Skin epidermis (tissue), 12 donors: ENCODE results near the gene HBG2.
"Not testable (repeated sequence)": the region's sequence is repeated elsewhere in the genome, so short reads cannot be mapped to it uniquely, and the experiment has no call there.

ENCODE experiments used
- H3K27ac ChIP-seq, 21 experiments: fragments of 200-600 bp; sonication (generic) in 11 of 21; one replicate each; pipeline ENCODE4 v1.5.0; 2020; ENCODE audit warnings: mild to moderate bottlenecking in 3 of 21, inconsistent platforms in 2 of 21, moderate library complexity in 2 of 21
- H3K4me3 ChIP-seq, 7 experiments: fragments of 200-600 bp; sonication (generic) in 2 of 7; one replicate each; pipeline ENCODE4 v1.5.0; 2020; ENCODE audit warnings: inconsistent platforms in 2 of 7, mild to moderate bottlenecking in 2 of 7, moderate library complexity in 1 of 7

HBG2 gene

DNA sequence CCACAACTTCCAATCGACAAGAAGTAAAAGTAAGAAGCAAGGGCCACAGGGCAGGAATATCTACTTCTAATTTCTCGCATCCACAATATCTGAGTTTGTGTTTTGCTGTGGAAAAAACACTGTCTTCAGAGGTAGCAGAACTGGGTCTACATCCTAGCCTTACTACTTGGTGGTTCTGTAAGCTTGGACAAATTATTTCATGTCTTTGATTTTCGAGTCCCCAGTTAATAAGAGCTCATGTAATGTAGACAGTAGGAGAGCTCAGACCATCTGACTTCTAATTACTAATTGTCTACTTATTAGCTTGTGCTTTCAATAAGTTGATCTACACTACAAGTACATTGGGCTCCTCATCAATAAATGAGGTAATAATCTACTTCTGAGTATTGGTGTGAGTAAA, 28.5 kb upstream of the HBG2 start:
- no peak overlapping the region for H3K4me3 ChIP-seq
- no peak overlapping the region for H3K27ac ChIP-seq

- Histone ChIP-seq H3K4me3 (no peak overlapping the region), H3K27ac (no peak overlapping the region)
Observed at GRCh38 chr11:5282628-5283027, 28.0 kb upstream of the HBG2 start.

GRCh38 chr11:5281596-5281995, 27.0 kb upstream of the HBG2 start:
- Histone ChIP-seq H3K4me3 (no peak overlapping the region), H3K27ac (no peak overlapping the region)

DNA sequence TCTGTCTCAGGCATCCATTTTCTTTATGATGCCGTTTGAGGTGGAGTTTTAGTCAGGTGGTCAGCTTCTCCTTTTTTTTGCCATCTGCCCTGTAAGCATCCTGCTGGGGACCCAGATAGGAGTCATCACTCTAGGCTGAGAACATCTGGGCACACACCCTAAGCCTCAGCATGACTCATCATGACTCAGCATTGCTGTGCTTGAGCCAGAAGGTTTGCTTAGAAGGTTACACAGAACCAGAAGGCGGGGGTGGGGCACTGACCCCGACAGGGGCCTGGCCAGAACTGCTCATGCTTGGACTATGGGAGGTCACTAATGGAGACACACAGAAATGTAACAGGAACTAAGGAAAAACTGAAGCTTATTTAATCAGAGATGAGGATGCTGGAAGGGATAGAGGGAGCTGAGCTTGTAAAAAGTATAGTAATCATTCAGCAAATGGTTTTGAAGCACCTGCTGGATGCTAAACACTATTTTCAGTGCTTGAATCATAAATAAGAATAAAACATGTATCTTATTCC, 26.1 kb upstream of the HBG2 start:
- H3K4me3 ChIP-seq: no peak overlapping the region
- no peak overlapping the region for H3K27ac ChIP-seq

DNA sequence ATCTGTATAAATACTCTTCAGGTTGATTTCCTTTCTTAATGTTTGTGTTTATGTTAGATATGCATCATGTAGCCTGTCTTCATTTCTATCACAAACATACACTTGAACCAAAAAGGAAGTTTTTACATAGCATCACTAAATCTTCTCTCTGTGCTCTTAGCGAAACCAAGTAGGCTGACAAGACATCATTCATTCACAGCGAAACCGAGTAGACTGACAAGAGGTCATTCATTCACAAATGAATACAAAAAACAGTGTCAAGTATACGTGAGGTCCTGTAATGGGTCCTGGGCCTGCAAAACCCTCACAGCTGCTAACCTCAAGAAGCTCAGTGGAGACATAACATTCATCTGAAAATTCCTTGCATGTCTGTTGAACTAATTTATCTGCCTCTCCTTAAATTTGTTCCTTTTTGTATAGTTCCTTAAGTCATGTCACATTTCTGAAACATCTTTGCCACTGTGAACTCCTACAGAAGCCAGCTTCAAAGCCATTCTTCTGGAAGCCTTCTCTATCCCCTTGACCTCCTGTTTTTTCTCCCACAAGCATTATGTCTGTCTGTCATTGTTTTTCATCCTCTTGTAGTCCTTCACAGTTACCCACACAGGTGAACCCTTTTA, 25.0 kb upstream of the HBG2 start:
- Histone ChIP-seq H3K4me3 (no peak overlapping the region), H3K27ac (no peak overlapping the region)

DNA sequence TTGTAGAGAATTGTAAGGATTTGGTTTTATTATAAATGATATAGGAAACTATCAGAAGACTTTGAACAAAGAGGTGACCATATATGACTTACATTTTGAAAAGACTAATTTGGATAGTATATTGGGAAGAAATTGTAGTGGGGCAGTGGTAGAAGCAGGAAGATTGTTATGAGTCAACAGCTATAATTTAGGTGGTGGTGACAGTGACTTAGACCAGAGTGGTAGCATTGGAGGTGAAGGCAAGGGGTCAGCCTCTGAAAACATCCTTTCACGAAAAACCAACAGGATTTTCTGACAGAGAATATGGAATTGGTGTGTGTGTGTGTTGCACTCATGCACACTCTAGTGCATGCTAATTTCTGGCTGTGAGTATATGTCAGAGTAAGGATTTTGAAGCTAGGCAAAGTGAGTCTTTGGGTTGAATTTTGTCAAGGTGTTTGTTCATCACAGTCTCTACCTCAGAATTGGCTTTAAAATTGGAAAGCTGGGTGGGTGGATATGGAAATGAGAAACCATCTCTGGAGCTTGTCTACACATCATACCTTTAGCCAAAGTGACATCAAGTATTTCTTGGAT, 23.3 kb upstream of the HBG2 start:
- no peak overlapping the region for H3K4me3 ChIP-seq
- no peak overlapping the region for H3K27ac ChIP-seq

GRCh38 chr11:5276697-5277096, 22.1 kb upstream of the HBG2 start:
- Histone ChIP-seq H3K4me3 (no peak overlapping the region), H3K27ac (no peak overlapping the region)

GRCh38 chr11:5275369-5276110, 21.0 kb upstream of the HBG2 start:
- H3K27ac ChIP-seq: no peak overlapping the region

DNA sequence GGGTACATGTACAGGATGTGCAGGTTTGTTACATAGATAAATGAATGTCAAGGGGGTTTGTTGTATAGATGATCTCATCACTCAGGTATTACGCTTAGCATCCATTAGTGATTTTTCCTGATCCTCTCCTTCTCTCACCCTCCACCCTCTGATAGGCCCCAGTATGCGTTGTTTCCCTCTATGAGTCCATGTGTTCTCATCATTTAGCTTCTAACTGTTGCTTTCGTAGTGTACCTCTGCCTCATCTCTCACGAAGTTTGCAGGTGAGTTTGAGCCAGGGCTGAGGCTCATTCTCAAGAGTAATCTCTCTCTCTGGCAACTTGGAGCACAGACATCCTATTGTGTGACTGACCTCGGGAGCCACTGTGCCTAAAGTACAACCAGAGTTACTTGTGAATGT, 19.8 kb upstream of the HBG2 start:
- Histone ChIP-seq H3K27ac (no peak overlapping the region), H3K4me3 (no peak overlapping the region)

More at GRCh38 chr11:5275369-5276110, 21.0 kb upstream of the HBG2 start:
- H3K4me3 ChIP-seq: no peak overlapping the region

GRCh38 chr11:5272395-5273017, 17.9 kb upstream of the HBG2 start:
- Histone ChIP-seq H3K27ac (no peak overlapping the region), H3K4me3 (no peak overlapping the region)

DNA sequence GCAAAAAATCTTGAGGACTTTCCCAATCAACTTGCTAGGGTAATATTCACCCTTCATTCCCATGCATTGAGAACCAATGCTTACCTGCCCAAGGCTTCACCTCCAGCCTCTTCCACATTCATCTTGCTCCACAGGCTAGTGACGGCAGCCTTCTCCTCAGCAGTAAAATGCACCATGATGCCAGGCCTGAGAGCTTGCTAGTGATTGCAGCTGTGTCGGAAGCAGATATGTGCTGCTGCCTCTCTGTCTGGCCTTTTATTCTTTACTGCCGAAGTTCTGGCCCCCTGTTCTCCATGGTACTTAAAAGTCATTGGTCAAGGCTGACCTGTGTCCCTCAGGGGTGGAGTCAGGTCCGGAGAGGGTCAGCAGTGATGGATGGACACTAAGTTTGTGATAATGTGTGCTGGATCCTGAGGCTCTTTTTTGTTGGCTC, 15.2 kb upstream of the HBG2 start, which contains the start of gene HBE1:
Gene HBE1 (minus strand): TSS at position 231 of the 433 bp plus-strand sequence. CDS start 55 bp downstream, at position 176.
- H3K4me3 ChIP-seq: no peak within 1 kb of the TSS

DNA sequence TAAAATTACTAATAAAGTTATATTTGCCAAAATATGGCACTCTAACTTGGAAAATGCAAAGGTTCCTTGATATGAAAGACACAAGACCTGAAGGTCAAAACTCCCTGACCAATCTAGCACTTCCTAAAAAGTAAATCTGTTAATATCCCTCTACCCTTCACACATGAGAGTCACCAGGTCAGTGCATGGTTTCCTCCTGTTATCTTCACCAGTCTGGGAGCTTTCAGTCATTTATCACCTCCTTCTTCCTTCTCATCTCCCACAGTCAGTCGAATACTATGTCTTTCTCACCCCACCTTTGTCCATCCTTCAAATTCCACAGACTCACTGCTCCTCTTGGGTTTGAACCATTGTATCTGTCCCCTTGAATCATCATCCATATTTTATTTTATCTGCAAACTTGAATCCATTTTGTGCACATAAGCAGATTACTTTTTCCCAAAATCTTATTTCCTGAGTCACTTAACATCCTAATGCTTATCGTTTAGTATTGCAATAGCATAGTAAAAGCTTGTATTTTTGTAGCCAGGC, 12.5 kb upstream of the HBG2 start:
- no peak overlapping the region for H3K27ac ChIP-seq
- no peak overlapping the region for H3K4me3 ChIP-seq

More for the DNA sequence above, 15.2 kb upstream of the HBG2 start, which contains the start of gene HBE1:
- no peak within 1 kb of the TSS for H3K27ac ChIP-seq

- Histone ChIP-seq H3K4me3 (no peak overlapping the region), H3K27ac (no peak overlapping the region)
Observed at GRCh38 chr11:5266609-5267008, 12.0 kb upstream of the HBG2 start.

GRCh38 chr11:5265832-5266231, 11.3 kb upstream of the HBG2 start:
- Histone ChIP-seq H3K27ac (no peak overlapping the region), H3K4me3 (no peak overlapping the region)

DNA sequence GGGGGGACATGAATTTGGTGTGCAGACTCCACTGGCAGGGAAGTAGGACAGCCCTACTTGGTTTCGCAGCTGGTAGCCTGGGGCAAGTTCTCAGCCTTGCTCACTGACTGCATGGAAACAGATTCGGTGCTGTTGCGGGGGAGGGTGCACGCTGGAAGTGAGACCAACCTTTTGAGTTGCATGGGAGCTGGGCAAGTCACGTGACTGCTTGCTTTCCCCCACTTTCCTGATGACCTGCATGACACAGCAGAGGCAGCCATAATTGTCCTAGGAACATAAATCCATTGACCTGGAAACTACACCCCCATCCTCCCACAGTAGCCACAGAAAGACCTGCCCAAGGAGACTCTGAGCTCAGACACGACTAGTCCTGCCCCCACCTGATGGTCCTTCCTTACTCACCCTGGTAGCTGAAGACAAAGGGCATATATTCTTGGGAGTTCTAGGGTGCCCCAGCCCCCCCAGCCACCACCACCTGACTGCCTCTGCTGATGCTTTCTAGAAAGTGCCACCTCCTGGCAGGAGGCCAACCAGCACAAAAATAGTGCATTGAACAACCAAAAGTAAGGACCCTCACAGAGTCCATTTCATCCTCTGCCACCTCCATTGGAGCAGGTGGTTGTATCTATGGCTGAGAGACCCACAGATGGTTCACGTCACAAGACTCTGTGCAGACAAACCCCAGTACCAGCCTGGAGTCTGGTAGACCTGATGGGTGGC, 4.1 kb upstream of the HBG2 start:
- no peak overlapping the region for H3K27ac ChIP-seq
- no peak overlapping the region for H3K4me3 ChIP-seq

DNA sequence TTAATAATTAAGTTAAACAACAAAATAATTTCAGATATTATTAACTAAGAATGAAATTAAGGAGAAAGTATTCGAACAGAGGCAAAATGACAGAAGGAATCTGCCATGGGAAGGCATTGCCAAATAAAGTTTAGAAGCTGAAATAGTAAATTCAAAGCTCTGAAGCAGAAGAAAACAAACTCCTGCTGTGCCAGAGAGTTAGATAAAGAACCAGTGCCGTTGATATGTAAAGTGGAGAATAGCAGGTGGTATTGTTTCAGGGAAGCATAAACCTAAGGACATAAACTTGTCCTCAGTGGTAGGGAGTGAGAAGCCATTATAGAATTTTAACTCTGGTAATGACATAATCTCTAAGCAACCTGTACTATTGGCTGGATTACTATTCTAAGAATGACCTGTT, 2.7 kb upstream of the HBG2 start:
- no peak overlapping the region for H3K27ac ChIP-seq
- H3K4me3 ChIP-seq: no peak overlapping the region

GRCh38 chr11:5254023-5254422, 558 bp downstream of the HBG2 start:
- H3K4me3 ChIP-seq: not testable (repeated sequence)

DNA sequence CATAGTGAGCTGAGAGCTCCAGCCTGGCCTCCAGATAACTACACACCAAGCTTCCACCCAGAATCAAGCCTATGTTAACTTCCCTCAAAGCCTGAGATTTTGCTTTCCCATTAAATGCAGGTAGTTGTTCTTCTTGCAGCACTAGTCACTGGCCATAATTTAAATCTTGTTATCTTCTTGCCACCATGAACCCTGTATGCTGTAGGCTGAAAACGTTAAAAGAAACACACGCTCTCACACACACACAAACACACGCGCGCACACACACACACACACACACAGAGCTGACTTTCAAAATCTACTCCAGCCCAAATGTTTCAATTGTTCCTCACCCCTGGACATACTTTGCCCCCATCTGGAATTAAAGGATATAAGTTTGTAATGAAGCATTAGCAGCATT, 1.1 kb downstream of the HBG2 start:
- H3K27ac ChIP-seq, H3K4me3 ChIP-seq: not testable (repeated sequence)

More at GRCh38 chr11:5254023-5254422, 558 bp downstream of the HBG2 start:
- not testable (repeated sequence) for H3K27ac ChIP-seq

- no peak overlapping the region for H3K4me3 ChIP-seq
- no peak overlapping the region for H3K27ac ChIP-seq
Observed at GRCh38 chr11:5252919-5253265, 1.7 kb downstream of the HBG2 start.
